ENCODE results near the gene ZNF189.

DNA sequence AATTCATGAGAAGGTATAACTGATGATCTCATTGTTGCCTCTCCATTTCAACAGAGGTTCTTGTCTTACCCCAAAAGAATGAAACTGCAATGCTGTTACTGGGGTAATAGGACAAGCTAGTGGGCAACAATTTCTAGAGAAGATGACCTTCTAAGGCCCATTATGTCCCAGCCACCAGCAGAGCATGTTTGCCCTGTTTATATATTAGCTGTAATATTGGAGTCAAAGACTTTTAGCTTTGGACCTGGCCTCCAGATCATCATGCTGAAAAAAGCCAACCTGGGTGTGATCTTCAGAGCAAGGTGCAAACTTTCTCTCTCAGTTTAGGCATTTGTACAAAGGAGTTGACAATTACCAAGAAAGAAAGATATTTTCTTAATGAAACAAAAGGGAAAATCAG, 33.5 kb downstream of the ZNF189 start:
- TF ChIP-seq, protein P1, sequence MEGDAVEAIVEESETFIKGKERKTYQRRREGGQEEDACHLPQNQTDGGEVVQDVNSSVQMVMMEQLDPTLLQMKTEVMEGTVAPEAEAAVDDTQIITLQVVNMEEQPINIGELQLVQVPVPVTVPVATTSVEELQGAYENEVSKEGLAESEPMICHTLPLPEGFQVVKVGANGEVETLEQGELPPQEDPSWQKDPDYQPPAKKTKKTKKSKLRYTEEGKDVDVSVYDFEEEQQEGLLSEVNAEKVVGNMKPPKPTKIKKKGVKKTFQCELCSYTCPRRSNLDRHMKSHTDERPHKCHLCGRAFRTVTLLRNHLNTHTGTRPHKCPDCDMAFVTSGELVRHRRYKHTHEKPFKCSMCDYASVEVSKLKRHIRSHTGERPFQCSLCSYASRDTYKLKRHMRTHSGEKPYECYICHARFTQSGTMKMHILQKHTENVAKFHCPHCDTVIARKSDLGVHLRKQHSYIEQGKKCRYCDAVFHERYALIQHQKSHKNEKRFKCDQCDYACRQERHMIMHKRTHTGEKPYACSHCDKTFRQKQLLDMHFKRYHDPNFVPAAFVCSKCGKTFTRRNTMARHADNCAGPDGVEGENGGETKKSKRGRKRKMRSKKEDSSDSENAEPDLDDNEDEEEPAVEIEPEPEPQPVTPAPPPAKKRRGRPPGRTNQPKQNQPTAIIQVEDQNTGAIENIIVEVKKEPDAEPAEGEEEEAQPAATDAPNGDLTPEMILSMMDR (conservative IDR thresholded peaks at IDR 0.05 in 1 of 2, IDR thresholded peaks at IDR 0.05 in 1 of 2; ENCODE audit: extremely low read depth in 1 of 2, insufficient read depth in 1 of 2, low read depth in 1 of 2, low read length in 2 of 2): no peak
- no peak for TF ChIP-seq EZH2 (IDR thresholded peaks at IDR 0.05; ENCODE audit: borderline replicate concordance, low read length)

All from mammary epithelial cell (primary cell).